GM12865 (cell line): ENCODE data around the gene TCEA2.

Experiments used
- DNase-seq: peaks from one replicate; pipeline ENCODE4 v3.0.0; 2010; ENCODE audit warnings: low read depth
- H3K4me3 ChIP-seq: 2 replicates; pipeline ENCODE4 v1.5.1; 2011; ENCODE audit warnings: mild to moderate bottlenecking, low read depth, low read length, control low read depth
- CTCF ChIP-seq: IDR thresholded peaks from 2 replicates; pipeline ENCODE4 v1.5.1; 2011; ENCODE audit warnings: low read length, control low read depth, low read depth, inconsistent platforms; ENCODE audit not compliant: insufficient read depth; ENCODE audit errors: missing control alignments

TCEA2 gene

DNA sequence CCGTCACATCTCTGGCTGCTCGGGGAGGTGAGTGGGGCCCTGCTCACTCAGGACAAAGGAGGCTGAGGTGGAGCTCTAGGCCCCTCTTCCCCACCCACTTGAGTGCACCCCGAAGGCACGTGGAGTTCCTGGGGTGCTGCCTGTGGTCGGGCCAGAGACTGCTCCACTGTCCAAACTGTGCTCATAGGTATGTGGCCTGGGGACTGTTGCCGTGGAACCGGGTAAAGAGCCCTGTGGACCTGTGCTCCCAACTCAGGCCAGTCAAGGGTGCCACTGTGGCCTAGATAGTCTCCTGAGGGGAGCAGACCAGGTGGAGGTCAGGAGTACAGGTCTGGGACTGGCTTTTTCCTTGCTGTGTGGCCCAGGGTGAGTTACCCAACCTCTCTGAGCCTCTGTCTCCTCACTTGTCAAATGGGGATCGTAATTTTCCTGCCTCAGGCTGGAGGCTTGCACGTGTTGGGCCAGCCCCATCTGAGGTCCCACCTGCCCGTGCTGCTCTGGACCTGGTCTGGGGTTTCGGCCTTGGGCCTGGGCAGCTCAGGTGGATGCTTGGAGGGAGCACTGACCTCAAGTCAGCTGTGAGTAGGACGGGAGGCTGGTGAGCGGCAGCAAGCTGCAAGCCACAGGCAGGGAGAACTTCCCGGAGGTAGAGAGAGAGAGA lies 56.8 kb downstream of the TCEA2 start:
- H3K4me3 ChIP-seq: peak overlapping the region; percentile 32; the same call in 1 of the 2 replicates
- DNase-seq: no peak
- TF ChIP-seq CTCF: no peak

DNA sequence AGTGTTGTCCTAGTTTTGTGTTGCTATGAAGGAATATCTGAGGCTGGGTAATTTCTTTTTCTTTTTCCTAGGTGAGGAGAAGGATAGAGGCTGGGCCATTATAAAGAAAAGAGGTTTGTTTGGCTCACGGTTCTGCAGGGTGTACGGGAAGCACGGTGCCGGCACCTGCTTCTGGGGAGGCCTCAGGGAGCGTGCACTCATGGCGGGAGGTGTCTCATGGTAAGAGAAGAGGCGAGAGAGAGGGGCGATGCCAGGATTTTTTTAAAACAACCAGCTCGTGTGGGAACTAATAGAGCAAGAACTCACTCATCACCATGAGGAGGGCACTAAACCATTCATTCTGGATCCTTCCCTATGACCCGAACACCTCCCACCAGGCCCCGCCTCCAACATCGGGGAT lies 58.6 kb downstream of the TCEA2 start:
- DNase-seq: no peak
- no peak overlapping the region for H3K4me3 ChIP-seq
- no peak for TF ChIP-seq CTCF
